PC-3 (cell line): ENCODE results near the gene STARD5. TPM values are rescaled to one million over a fixed set of nuclear protein-coding genes. Genes with fewer than 3 reads are reported as not detected.

Experiments
- ATAC-seq: fragments of 200-7000 bp; cut with Tn5 transposase; 2 replicates; pipeline ENCODE4 v1.9.1; 2020; ENCODE audit warnings: mild to moderate bottlenecking, moderate library complexity
- BruUV-seq: library from RNA; stranded (reverse); fragments of 400-500 nt; replicated peaks from 2 replicates; lab custom pipeline; 2021; lab: Mats Ljungman, UMichigan
- CTCF ChIA-PET: fragments of 300-600 bp; sonication (Branson Sonifier 250); formaldehyde crosslinking; loops from one replicate; lab custom pipeline; 2022; ENCODE audit warnings: antibody characterized with exemption; lab: Charles Lee
- POLR2A ChIA-PET: fragments of 300-600 bp; sonication (Branson Sonifier 250); formaldehyde crosslinking; loops from one replicate; lab custom pipeline; 2022; ENCODE audit warnings: antibody characterized with exemption; ENCODE audit not compliant: unreplicated experiment; lab: Charles Lee
- DNase-seq: peaks from one replicate; pipeline ENCODE4 v3.0.0-alpha.2; 2015
- H2AFZ ChIP-seq: fragments of 300-600 bp; sonication (generic); 2 replicates; pipeline ENCODE4 v1.6.0; 2016; ENCODE audit warnings: antibody characterized with exemption, low read length
- H3F3A ChIP-seq: fragments of 300-600 bp; sonication (generic); one replicate; pipeline ENCODE4 v1.6.0; 2017; ENCODE audit warnings: antibody characterized with exemption, low read length, control low read depth, mild to moderate bottlenecking; ENCODE audit not compliant: unreplicated experiment
- H3K27ac ChIP-seq: fragments of 300-600 bp; sonication (generic); 2 replicates; pipeline ENCODE4 v1.5.1; 2016; ENCODE audit warnings: mild to moderate bottlenecking, low read length
- H3K27me3 ChIP-seq: fragments of 300-600 bp; sonication (generic); 2 replicates; pipeline ENCODE4 v1.6.1; 2016; ENCODE audit warnings: low read length, mixed read lengths
- H3K36me3 ChIP-seq: fragments of 300-600 bp; sonication (generic); 2 replicates; pipeline ENCODE4 v1.6.1; 2016; ENCODE audit warnings: low read depth, mixed run types, low read length, mixed read lengths
- H3K4me1 ChIP-seq: fragments of 300-600 bp; sonication (generic); 2 replicates; pipeline ENCODE4 v1.5.1; 2016; ENCODE audit warnings: low read length; ENCODE audit not compliant: insufficient read depth
- H3K4me2 ChIP-seq: fragments of 300-600 bp; sonication (generic); 2 replicates; pipeline ENCODE4 v1.6.0; 2016; ENCODE audit warnings: low read length
- H3K4me3 ChIP-seq: fragments of 300-600 bp; sonication (generic); 2 replicates; pipeline ENCODE4 v1.5.1; 2016; ENCODE audit warnings: mild to moderate bottlenecking, low read length, mixed read lengths
- H3K79me2 ChIP-seq: fragments of 300-600 bp; sonication (generic); 2 replicates; pipeline ENCODE4 v1.6.1; 2017; ENCODE audit warnings: low read length, mixed read lengths
- H3K9ac ChIP-seq: fragments of 300-600 bp; sonication (generic); 2 replicates; pipeline ENCODE4 v1.6.0; 2016; ENCODE audit warnings: mild to moderate bottlenecking, low read length
- H3K9me2 ChIP-seq: fragments of 300-600 bp; sonication (generic); replicated peaks from 2 replicates; pipeline ENCODE4 v1.6.1; 2016; ENCODE audit warnings: mixed run types, low read length, mixed read lengths
- H3K9me3 ChIP-seq: fragments of 300-600 bp; sonication (generic); 2 replicates; pipeline ENCODE4 v1.6.1; 2016; ENCODE audit warnings: low read length, mixed read lengths
- H4K20me1 ChIP-seq: fragments of 300-600 bp; sonication (generic); 2 replicates; pipeline ENCODE4 v1.6.1; 2016; ENCODE audit warnings: low read length, mixed read lengths
- EZH2 ChIP-seq: fragments of 300-600 bp; sonication (generic); IDR thresholded peaks from one replicate; pipeline ENCODE4 v1.6.1; 2017; ENCODE audit warnings: antibody characterized with exemption, mild to moderate bottlenecking, low read length; ENCODE audit not compliant: unreplicated experiment
- EZH2phosphoT487 ChIP-seq: fragments of 300-600 bp; sonication (generic); IDR thresholded peaks from 2 replicates; pipeline ENCODE4 v1.6.1; 2018; ENCODE audit warnings: mild to moderate bottlenecking, antibody characterized with exemption, low read length, borderline replicate concordance
- intact Hi-C: fragments of 100-400 bp; cut with micrococcal nuclease; formaldehyde crosslinking; loops from 2 replicates; pipeline ENCODE4 v1.9.0; 2023
- total RNA-seq: library from RNA; depleted of rRNA; stranded (reverse); fragments of >200 nt; gene quantifications from 2 replicates; pipeline ENCODE4 v1.2.3, GENCODE V29; 2014
- TF ChIP-seq, protein P1 (sequence below): fragments of 300-600 bp; sonication (generic); conservative IDR thresholded peaks from 2 replicates; pipeline ENCODE4 v1.5.1; 2017; ENCODE audit warnings: antibody characterized with exemption, low read depth, mild to moderate bottlenecking, low read length

The STARD5 gene
- total RNA-seq, 1 experiment from 2014 or later: 5.9 TPM

- Histone ChIP-seq H3K27me3 (no peaks in the 10 kb centered on the region; the same call in 1 of the 2 replicates), H3K27ac (no peak overlapping the region), H3K9me2 (no peaks in the 10 kb centered on the region), H3K4me1 (0 out of 2 replicates have a peak, but pooled peaks cover 8% of the 10 kb centered on the region), H3K9ac (no peak overlapping the region), H4K20me1 (no peaks in the 10 kb centered on the region), H3K4me2 (no peak overlapping the region), H3K4me3 (no peak overlapping the region), H3F3A (no peaks in the 10 kb centered on the region), H3K9me3 (no peaks in the 10 kb centered on the region), H3K79me2 (no peaks in the 10 kb centered on the region), H3K36me3 (no peaks in the 10 kb centered on the region), H2AFZ (no peak overlapping the region)
- CTCF ChIA-PET: no interaction called here
- intact Hi-C loops: no loop called here
- ATAC-seq (no peak), DNase-seq (no peak)
- BruUV-seq: no TSS peak
- POLR2A ChIA-PET: no interaction called here
- TF ChIP-seq EZH2phosphoT487 (no peak), EZH2 (no peak)
- TF ChIP-seq, protein P1, sequence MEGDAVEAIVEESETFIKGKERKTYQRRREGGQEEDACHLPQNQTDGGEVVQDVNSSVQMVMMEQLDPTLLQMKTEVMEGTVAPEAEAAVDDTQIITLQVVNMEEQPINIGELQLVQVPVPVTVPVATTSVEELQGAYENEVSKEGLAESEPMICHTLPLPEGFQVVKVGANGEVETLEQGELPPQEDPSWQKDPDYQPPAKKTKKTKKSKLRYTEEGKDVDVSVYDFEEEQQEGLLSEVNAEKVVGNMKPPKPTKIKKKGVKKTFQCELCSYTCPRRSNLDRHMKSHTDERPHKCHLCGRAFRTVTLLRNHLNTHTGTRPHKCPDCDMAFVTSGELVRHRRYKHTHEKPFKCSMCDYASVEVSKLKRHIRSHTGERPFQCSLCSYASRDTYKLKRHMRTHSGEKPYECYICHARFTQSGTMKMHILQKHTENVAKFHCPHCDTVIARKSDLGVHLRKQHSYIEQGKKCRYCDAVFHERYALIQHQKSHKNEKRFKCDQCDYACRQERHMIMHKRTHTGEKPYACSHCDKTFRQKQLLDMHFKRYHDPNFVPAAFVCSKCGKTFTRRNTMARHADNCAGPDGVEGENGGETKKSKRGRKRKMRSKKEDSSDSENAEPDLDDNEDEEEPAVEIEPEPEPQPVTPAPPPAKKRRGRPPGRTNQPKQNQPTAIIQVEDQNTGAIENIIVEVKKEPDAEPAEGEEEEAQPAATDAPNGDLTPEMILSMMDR: no peak
Measured at GRCh38 chr15:81278306-81279029, 45.5 kb downstream of the STARD5 start.

DNA sequence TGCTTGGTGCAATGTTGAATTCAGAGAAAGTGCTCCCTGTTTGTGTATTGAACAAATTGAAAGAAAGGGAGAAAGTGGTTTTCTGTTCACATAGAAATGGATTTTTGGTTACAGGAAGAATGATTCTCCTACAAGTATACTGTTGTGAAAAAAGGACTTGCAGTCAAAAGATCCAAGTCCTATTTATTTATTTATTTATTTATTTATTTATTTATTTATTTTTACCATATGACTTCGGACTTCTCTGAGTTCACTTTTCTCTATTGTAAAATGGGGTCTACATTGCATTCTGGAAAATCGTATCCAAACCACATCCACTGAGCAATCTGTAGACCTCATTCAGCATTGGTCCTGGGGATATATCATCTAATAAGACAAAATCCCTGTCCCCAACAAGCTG is 46.1 kb downstream of the STARD5 start:
- Histone ChIP-seq H3K9ac (no peak overlapping the region), H3K9me3 (no peaks in the 10 kb centered on the region), H3K79me2 (no peaks in the 10 kb centered on the region), H3F3A (no peaks in the 10 kb centered on the region), H3K4me1 (0 out of 2 replicates have a peak, but pooled peaks cover 8% of the 10 kb centered on the region), H2AFZ (no peak overlapping the region), H3K4me2 (no peak overlapping the region), H3K4me3 (no peak overlapping the region), H4K20me1 (no peaks in the 10 kb centered on the region), H3K36me3 (no peaks in the 10 kb centered on the region), H3K9me2 (no peaks in the 10 kb centered on the region), H3K27ac (no peak overlapping the region), H3K27me3 (peaks cover 4% of the 10 kb centered on the region)
- CTCF ChIA-PET: no interaction called here
- intact Hi-C loops: no loop called here
- no peak for DNase-seq
- POLR2A ChIA-PET: no interaction called here
- no peak for ATAC-seq
- no TSS peak for BruUV-seq
- no peak for TF ChIP-seq EZH2phosphoT487
- TF ChIP-seq EZH2: no peak

GRCh38 chr15:81276967-81277366 is 47.0 kb downstream of the STARD5 start:
- Histone ChIP-seq H4K20me1 (no peaks in the 10 kb centered on the region), H3K4me1 (0 out of 2 replicates have a peak, but pooled peaks cover 8% of the 10 kb centered on the region), H3K9me3 (no peaks in the 10 kb centered on the region), H3K4me3 (no peak overlapping the region), H3K9me2 (no peaks in the 10 kb centered on the region), H3K36me3 (no peaks in the 10 kb centered on the region), H3K79me2 (no peaks in the 10 kb centered on the region), H2AFZ (no peak overlapping the region), H3K4me2 (no peak overlapping the region), H3F3A (no peaks in the 10 kb centered on the region), H3K27me3 (peaks cover 4% of the 10 kb centered on the region), H3K27ac (no peak overlapping the region), H3K9ac (no peak overlapping the region)
- POLR2A ChIA-PET: no interaction called here
- intact Hi-C loops: no loop called here
- CTCF ChIA-PET: no interaction called here
- no TSS peak for BruUV-seq
- no peak for ATAC-seq
- DNase-seq: no peak
- TF ChIP-seq EZH2phosphoT487: no peak
- TF ChIP-seq, protein P1: no peak
- no peak for TF ChIP-seq EZH2
